ENCODE data around the gene PSMB3.

The PSMB3 gene

GRCh38 chr17:38751144-38751807 is 1.3 kb upstream of the PSMB3 start:
- TF ChIP-seq EZH2phosphoT487 (IDR thresholded peaks at IDR 0.05; ENCODE audit: borderline replicate concordance, low read length) = no peak
- TF ChIP-seq, protein P1, sequence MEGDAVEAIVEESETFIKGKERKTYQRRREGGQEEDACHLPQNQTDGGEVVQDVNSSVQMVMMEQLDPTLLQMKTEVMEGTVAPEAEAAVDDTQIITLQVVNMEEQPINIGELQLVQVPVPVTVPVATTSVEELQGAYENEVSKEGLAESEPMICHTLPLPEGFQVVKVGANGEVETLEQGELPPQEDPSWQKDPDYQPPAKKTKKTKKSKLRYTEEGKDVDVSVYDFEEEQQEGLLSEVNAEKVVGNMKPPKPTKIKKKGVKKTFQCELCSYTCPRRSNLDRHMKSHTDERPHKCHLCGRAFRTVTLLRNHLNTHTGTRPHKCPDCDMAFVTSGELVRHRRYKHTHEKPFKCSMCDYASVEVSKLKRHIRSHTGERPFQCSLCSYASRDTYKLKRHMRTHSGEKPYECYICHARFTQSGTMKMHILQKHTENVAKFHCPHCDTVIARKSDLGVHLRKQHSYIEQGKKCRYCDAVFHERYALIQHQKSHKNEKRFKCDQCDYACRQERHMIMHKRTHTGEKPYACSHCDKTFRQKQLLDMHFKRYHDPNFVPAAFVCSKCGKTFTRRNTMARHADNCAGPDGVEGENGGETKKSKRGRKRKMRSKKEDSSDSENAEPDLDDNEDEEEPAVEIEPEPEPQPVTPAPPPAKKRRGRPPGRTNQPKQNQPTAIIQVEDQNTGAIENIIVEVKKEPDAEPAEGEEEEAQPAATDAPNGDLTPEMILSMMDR (IDR thresholded peaks at IDR 0.05; ENCODE audit: low read depth, low read length, poor library complexity, severe bottlenecking) = no peak
- peaks cover 33% of the 10 kb centered on the region for H3K79me2 ChIP-seq (ENCODE audit: control insufficient read depth, low read length)
- H3K4me3 ChIP-seq (ENCODE audit: low read length) = peak overlapping the region; percentile 91
- H3K9me3 ChIP-seq (ENCODE audit: control insufficient read depth, insufficient read depth, low read length) = no peaks in the 10 kb centered on the region
- H3K27me3 ChIP-seq (ENCODE audit: control insufficient read depth, low read length) = peaks cover 20% of the 10 kb centered on the region
- no peaks in the 10 kb centered on the region for H3K9me2 ChIP-seq (replicated peaks; ENCODE audit: control insufficient read depth, low read length)
- peaks cover 19% of the 10 kb centered on the region for H3F3A ChIP-seq (ENCODE audit: control insufficient read depth, insufficient read depth)
- H4K20me1 ChIP-seq (ENCODE audit: control insufficient read depth, insufficient read depth, low read depth, low read length) = no peaks in the 10 kb centered on the region; the same call in 1 of the 2 replicates
- peaks cover 29% of the 10 kb centered on the region for H3K36me3 ChIP-seq (ENCODE audit: control insufficient read depth, low read length)
- H3K4me1 ChIP-seq (ENCODE audit: control insufficient read depth, low read length) = peaks cover 55% of the 10 kb centered on the region
- peak overlapping the region; percentile 73 for H3K4me2 ChIP-seq (ENCODE audit: low read length)
- H3K27ac ChIP-seq (ENCODE audit: low read depth, low read length) = peak overlapping the region; percentile 23

GRCh38 chr17:38751808-38752307 is 683 bp upstream of the PSMB3 start:
- H3K4me1 ChIP-seq (ENCODE audit: control insufficient read depth, low read length) = peaks cover 49% of the 10 kb centered on the region
- H3K4me3 ChIP-seq (ENCODE audit: low read length) = peak overlapping the region; percentile 91
- peaks cover 20% of the 10 kb centered on the region for H3K27me3 ChIP-seq (ENCODE audit: control insufficient read depth, low read length)
- no peak for TF ChIP-seq EZH2phosphoT487 (IDR thresholded peaks at IDR 0.05; ENCODE audit: borderline replicate concordance, low read length)
- TF ChIP-seq, protein P1 (IDR thresholded peaks at IDR 0.05; ENCODE audit: low read depth, low read length, poor library complexity, severe bottlenecking) = no peak
- peak overlapping the region; percentile 81 for H3K27ac ChIP-seq (ENCODE audit: low read depth, low read length)
- no peaks in the 10 kb centered on the region for H3K9me3 ChIP-seq (ENCODE audit: control insufficient read depth, insufficient read depth, low read length)
- H3K9me2 ChIP-seq (replicated peaks; ENCODE audit: control insufficient read depth, low read length) = no peaks in the 10 kb centered on the region
- peaks cover 14% of the 10 kb centered on the region for H3F3A ChIP-seq (ENCODE audit: control insufficient read depth, insufficient read depth)
- no peaks in the 10 kb centered on the region; the same call in 1 of the 2 replicates for H4K20me1 ChIP-seq (ENCODE audit: control insufficient read depth, insufficient read depth, low read depth, low read length)
- peaks cover 33% of the 10 kb centered on the region for H3K79me2 ChIP-seq (ENCODE audit: control insufficient read depth, low read length)
- H3K4me2 ChIP-seq (ENCODE audit: low read length) = peak overlapping the region; percentile 73
- peaks cover 32% of the 10 kb centered on the region for H3K36me3 ChIP-seq (ENCODE audit: control insufficient read depth, low read length)

DNA sequence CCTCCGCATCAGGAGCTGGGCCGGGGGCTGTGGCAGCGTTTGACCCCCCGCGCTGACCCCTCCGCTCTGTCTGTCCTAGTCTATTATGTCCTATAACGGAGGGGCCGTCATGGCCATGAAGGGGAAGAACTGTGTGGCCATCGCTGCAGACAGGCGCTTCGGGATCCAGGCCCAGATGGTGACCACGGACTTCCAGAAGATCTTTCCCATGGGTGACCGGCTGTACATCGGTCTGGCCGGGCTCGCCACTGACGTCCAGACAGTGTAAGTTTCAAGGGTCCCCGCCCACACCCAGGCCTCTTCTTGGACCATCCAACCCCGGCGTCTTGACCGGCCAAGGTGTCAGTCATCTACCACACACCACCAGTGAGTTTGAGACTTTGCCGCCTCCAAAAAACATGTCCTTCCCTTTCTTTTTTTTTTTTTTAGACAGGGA is 548 bp downstream of the PSMB3 start:
- H3K9me2 ChIP-seq (replicated peaks; ENCODE audit: control insufficient read depth, low read length) = no peaks in the 10 kb centered on the region
- peak overlapping the region; percentile 91 for H3K4me3 ChIP-seq (ENCODE audit: low read length)
- no peaks in the 10 kb centered on the region; the same call in 1 of the 2 replicates for H4K20me1 ChIP-seq (ENCODE audit: control insufficient read depth, insufficient read depth, low read depth, low read length)
- H3K9me3 ChIP-seq (ENCODE audit: control insufficient read depth, insufficient read depth, low read length) = no peaks in the 10 kb centered on the region
- peak overlapping the region; percentile 73 for H3K4me2 ChIP-seq (ENCODE audit: low read length)
- peaks cover 44% of the 10 kb centered on the region for H3K4me1 ChIP-seq (ENCODE audit: control insufficient read depth, low read length)
- H3K27ac ChIP-seq (ENCODE audit: low read depth, low read length) = peak overlapping the region; percentile 43
- peaks cover 20% of the 10 kb centered on the region for H3K27me3 ChIP-seq (ENCODE audit: control insufficient read depth, low read length)
- H3F3A ChIP-seq (ENCODE audit: control insufficient read depth, insufficient read depth) = peaks cover 14% of the 10 kb centered on the region; the same call in 1 of the 2 replicates
- H3K36me3 ChIP-seq (ENCODE audit: control insufficient read depth, low read length) = peaks cover 43% of the 10 kb centered on the region
- peaks cover 33% of the 10 kb centered on the region for H3K79me2 ChIP-seq (ENCODE audit: control insufficient read depth, low read length)
- TF ChIP-seq, protein P1 (IDR thresholded peaks at IDR 0.05; ENCODE audit: low read depth, low read length, poor library complexity, severe bottlenecking) = no peak
- TF ChIP-seq EZH2phosphoT487 (IDR thresholded peaks at IDR 0.05; ENCODE audit: borderline replicate concordance, low read length) = no peak
